GM19397 (cell line): ENCODE measurements around the gene NAA38.
"Not testable (repeated sequence)": the region's sequence is repeated elsewhere in the genome, so short reads cannot be mapped to it uniquely, and the experiment has no call there.

Experiments
- ATAC-seq: cut with Tn5 transposase; IDR thresholded peaks from one replicate; pipeline ENCODE4 v1.9.1; 2021; ENCODE audit warnings: mild to moderate bottlenecking, moderate library complexity; ENCODE audit not compliant: unreplicated experiment

The NAA38 gene

GRCh38 chr17:7825206-7825990 lies 32.0 kb downstream of the NAA38 start:
- ATAC-seq: no peak

GRCh38 chr17:7824021-7824924 lies 33.1 kb downstream of the NAA38 start:
- no peak for ATAC-seq

- no peak for ATAC-seq
Observed at GRCh38 chr17:7823581-7824001, 33.8 kb downstream of the NAA38 start.

DNA sequence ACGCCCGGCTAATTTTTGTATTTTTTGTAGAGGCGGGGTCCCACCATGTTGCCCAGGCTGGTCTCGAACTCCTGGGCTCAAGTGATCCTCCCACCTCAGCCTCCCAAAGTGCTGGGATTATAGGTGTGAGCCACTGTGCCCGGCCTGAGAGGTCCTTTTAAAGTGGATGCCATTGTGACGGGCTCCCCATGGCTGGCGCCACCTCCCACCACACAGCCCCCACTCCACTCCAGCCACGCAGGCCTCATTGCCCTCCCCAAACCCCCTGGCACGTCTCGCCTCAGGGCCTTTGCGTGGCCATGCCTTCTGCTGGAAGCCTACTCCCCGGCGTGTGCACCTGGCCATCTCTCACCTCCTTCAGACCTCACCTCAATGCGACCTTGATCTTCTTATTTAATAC lies 35.2 kb downstream of the NAA38 start:
- no peak for ATAC-seq

GRCh38 chr17:7820231-7820630 lies 37.1 kb downstream of the NAA38 start:
- no peak for ATAC-seq

DNA sequence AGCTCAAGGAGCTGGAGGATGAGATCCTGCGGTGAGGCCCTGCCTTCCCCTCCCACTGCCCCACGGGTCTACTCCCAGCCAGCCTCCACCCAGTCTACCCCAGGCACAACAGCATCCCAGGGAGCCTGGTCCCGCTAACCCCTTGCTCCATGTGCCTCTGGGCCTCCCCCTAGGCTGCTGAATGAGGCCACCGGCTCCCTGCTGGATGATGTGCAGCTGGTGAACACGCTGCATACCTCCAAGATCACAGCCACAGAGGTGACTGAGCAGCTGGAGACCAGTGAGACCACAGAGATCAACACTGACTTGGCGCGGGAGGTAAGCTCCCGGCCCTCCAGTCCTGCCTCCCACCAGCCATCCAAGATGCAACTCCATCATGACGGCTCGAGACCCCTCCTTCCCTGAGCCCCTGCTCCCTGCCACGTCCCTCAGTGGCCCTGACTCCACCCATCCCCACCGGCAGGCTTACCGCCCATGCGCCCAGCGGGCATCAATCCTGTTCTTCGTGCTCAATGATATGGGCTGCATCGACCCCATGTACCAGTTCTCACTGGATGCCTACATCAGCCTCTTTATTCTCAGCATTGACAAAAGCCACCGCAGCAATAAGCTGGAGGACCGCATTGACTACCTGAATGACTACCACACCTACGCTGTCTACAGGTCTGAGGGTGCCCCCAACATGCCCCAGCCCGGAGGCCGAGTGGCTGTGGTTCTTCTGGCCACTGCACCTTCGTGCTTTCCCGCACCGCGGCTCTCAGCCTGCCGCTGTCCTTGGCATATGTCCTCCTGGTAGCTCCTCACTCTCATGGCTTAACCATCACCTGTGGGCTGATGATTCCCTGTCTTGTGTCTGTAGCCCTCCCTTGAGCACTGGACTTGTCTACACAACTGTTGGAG lies 38.4 kb downstream of the NAA38 start:
- no peak for ATAC-seq

DNA sequence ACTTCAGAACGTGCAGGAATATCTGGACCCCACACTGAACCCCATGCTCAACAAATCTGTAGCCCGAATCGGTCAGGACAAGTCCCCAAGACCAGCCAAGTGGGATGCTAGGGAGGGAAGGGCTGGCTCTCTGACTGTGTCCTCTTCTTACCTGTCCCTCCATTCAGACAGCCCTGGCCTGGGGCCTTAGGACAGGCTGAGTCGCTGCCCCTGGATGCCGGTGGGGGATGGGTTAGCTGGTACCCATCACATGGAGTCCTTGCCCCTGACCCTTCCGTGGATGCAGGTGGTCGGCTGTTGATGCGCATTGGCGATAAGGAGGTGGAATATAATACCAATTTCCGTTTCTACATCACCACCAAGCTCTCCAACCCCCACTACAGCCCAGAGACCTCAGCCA lies 39.3 kb downstream of the NAA38 start:
- no peak for ATAC-seq

GRCh38 chr17:7817643-7817964 lies 39.8 kb downstream of the NAA38 start:
- no peak for ATAC-seq

- ATAC-seq: no peak
Observed at GRCh38 chr17:7816926-7817642, 40.3 kb downstream of the NAA38 start.

DNA sequence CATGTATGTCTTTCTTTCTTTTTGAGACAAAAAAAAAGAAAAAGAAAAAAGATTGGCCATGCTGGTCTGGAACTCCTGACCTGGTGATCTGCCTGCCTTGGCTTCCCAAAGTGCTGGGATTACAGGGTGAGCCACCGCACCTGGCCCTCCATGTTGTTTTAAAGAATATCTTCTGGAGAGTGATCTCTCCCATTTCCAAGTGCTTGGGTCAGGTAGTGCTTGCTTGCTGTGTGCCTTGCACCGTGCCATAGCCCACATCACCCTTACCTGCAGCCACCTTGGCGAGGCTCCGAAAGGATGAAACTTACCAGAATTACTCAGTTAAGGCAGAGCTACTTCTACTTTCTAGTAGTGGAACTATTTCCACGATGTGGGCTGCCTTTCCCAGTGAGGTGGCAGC lies 42.4 kb downstream of the NAA38 start:
- no peak for ATAC-seq

DNA sequence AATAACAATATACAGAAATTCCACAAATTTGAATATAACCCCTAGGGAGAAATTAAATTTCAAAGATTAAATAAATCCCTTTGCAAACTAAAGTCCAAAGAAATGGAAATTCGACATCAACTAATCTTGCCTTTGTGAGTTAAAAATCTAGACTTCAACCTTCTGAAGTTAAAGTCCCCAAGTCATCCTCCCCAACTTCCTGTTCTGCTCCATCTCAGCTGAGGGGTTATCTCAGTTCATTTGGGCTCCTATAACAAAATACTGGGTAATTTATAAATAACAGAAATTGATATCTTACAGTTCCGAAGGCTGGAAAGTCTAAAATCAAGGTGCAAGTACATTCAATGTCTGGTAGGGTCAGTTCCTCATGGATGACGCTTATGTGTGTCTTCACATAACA lies 46.1 kb downstream of the NAA38 start:
- no peak for ATAC-seq

DNA sequence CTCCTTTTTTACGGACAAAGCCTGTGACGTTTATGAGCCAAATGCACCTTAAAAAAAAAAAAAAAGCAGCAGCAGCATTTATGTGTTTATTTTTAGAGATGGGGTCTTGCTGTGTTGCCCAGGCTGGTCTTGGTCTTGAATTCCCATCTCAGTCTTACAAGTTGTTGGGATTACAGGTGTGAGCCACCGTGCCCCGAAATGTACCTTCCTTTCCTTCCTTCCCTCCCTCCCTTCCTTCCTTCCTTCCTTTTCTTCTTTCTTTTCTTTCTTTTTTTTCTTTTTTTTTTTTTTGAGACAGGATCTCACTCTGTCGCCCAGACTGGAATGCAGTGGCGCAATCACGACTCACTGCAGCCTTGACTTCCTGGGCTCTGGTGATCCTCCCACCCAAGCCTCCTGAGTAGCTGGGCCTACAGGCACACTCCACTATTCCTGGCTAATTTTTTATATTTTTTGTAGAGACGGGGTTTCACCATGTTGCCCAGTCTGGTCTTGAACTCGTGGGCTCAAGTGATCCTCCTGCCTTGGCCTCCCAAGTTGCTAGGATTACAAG lies 47.5 kb downstream of the NAA38 start:
- not testable (repeated sequence) for ATAC-seq

DNA sequence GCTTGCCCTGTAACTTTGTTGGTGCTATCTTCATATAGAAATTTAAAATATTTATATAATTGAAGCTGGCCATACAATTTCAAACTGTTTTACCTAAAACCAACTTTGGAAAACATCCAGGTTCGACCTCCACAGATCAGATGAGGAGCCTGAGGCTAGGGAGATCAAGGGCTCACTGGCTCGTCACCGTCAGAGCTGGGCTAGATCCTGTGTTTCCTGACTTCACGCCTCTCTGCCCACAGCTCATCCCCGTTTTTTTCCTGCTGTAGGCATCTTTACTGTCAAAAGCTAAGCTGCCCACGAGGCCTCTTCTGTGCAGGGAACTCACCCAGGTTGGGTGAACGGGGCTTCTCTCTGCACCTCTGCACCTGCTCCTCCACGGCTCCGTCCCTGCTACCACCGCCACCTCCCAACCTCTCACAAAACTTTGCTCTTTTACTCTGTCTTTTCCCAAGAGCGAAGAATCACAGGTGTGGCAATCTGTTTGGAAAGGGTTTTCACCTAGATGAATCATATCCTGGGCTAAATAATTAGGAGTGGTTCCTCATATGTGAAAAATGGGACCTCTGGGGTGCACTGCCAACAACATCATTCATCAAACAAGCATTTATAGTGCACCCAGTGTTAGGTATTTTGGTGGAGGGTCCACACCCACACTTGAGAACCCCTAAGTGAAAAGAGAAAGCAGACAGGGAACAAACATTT lies 48.1 kb downstream of the NAA38 start:
- ATAC-seq: no peak

DNA sequence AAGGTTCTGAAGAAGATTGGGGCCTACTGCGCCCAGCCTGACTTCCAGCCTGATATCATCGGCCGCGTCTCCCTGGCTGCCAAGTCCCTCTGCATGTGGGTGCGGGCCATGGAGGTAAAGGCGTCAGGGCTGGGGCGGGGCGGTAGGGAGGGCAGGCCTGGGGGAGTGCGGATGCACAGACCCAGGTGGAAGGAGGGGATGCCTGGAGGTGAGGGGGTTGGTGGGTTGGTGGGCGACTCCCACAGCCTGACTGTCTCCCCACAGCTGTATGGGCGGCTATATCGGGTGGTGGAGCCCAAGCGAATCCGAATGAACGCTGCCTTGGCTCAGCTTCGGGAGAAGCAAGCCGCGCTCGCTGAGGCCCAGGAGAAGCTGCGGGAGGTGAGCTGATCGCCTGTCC lies 50.2 kb downstream of the NAA38 start:
- ATAC-seq: no peak
